ENCODE results near the gene UPK1B.

GRCh38 chr3:119243712-119244111, 70.3 kb downstream of the UPK1B start:
- no peak for TF ChIP-seq CTCF (IDR thresholded peaks at IDR 0.05)
- TF ChIP-seq ZBTB43 (CRISPR knock-in tag; IDR thresholded peaks at IDR 0.05) = no peak

Data from WTC11 (cell line).